ENCODE data around the gene TXNL4A.

DNA sequence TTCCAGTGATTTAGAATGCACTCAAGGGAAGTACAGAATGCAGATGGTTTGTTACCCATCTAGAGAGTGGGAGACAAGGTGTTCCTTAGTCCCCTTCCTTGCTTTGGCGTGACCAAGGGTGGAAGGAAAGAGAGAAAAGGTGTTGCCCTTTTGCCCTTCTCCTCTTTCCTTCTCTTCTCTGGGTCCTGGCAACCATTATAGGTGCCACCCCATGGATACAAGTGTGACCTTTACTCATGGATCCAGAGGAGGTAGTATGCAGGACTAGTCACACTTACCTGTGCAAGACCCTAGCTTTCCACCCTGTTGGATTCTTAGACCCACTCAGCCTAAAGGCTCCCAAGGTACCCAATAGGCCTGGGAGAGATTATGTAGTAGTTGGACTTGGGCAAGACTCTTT lies 34.2 kb upstream of the TXNL4A start:
- TF ChIP-seq, protein P1, sequence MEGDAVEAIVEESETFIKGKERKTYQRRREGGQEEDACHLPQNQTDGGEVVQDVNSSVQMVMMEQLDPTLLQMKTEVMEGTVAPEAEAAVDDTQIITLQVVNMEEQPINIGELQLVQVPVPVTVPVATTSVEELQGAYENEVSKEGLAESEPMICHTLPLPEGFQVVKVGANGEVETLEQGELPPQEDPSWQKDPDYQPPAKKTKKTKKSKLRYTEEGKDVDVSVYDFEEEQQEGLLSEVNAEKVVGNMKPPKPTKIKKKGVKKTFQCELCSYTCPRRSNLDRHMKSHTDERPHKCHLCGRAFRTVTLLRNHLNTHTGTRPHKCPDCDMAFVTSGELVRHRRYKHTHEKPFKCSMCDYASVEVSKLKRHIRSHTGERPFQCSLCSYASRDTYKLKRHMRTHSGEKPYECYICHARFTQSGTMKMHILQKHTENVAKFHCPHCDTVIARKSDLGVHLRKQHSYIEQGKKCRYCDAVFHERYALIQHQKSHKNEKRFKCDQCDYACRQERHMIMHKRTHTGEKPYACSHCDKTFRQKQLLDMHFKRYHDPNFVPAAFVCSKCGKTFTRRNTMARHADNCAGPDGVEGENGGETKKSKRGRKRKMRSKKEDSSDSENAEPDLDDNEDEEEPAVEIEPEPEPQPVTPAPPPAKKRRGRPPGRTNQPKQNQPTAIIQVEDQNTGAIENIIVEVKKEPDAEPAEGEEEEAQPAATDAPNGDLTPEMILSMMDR (IDR thresholded peaks at IDR 0.05): no peak
- TF ChIP-seq POLR2AphosphoS5 (IDR thresholded peaks at IDR 0.05) (no peak), POLR2A (IDR thresholded peaks at IDR 0.05) (no peak), EP300 (IDR thresholded peaks at IDR 0.05) (no peak)
